ENCODE results near the gene MFRP. TPM values are rescaled to one million over a fixed set of nuclear protein-coding genes. Genes with fewer than 3 reads are reported as not detected.

The MFRP gene
- total RNA-seq, 1 experiment from 2014 or later = not detected

DNA sequence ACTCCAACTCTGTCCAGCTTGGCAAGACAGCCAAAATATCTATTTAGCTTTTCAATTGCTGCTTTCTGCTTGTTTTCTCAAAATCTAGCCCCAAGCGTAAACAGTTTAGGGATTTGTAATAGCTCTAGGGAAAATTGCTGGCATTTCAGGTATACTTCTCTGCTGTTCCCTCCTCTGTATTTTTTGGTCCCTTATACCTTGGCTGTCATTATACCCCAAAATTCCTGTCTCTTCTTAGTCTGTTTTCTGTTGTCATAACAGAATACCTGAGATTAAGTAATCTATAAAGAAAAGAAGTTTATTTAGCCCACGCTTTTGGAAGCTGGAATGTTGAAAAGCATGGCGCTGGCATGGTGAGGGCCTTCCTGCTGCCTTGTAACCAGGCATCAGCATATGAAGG, 53.0 kb downstream of the MFRP start:
- ChIA-PET CTCF (interaction anchor here (0.6 to 1.7 kb wide), 3 partner anchors 31 to 148 kb away, joined by 3 read pairs; no protein-coding TSS in a partner anchor), POLR2A (no interaction called here)
- H3K36me3 Mint-ChIP-seq = peaks cover 48% of the 10 kb centered on the region

DNA sequence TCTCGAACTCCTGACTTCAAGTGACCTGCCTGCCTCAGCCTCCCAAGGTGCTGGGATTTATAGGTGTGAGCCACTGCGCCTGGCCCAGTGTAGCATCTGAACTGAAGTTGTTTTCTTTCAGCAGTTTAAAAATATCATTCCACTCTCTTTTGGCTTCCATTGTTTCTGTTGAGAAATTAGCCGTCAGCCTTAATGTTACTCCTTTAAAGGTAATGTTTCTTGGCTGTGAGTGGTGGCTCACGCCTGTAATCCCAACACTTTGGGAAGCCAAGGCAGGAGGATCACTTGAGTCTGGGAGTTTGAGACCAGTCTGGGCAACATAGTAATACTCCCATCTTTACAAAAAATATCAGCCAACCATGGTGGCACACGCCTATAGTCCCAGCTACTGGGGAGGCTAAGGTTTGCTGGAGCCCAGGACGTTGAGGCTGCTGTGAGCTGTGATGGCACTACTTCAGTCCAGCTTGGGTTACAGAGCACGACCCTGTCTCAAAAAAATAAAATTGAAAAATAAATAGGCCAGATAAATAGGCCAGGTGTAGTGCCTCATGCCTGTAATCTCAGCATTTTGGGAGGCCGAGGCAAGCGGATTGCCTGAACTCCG, 55.5 kb downstream of the MFRP start:
- H3K4me3 Mint-ChIP-seq = no peak overlapping the region
- DNase-seq (ENCODE audit: low spot score) (no peak), ATAC-seq (no peak)
- H3K27me3 Mint-ChIP-seq (ENCODE audit: low read depth) = no peaks in the 10 kb centered on the region
- no peak for TF ChIP-seq ATF3 (CRISPR knock-in tag; conservative IDR thresholded peaks at IDR 0.05)
- TF ChIP-seq ZNF317 (CRISPR knock-in tag; IDR thresholded peaks at IDR 0.05; ENCODE audit: borderline replicate concordance, low read depth) = peak; percentile 99
- peaks cover 5% of the 10 kb centered on the region; the same call in 1 of the 2 replicates for H3K9me3 Mint-ChIP-seq
- H3K4me1 Mint-ChIP-seq = no peaks in the 10 kb centered on the region
- no peak overlapping the region for H3K27ac Mint-ChIP-seq
- POLR2A ChIA-PET = no interaction called here
- peaks cover 51% of the 10 kb centered on the region for H3K36me3 Mint-ChIP-seq
- CTCF ChIA-PET = no interaction called here

More for the DNA sequence above, 53.0 kb downstream of the MFRP start:
- Mint-ChIP-seq H3K27ac (no peak overlapping the region), H3K4me3 (no peak overlapping the region), H3K9me3 (peaks cover 5% of the 10 kb centered on the region; the same call in 1 of the 2 replicates), H3K4me1 (no peaks in the 10 kb centered on the region), H3K27me3 (ENCODE audit: low read depth) (no peaks in the 10 kb centered on the region)
- TF ChIP-seq ZNF416 (CRISPR knock-in tag; IDR thresholded peaks at IDR 0.05) (no peak), ATF2 (CRISPR knock-in tag; IDR thresholded peaks at IDR 0.05; ENCODE audit: borderline replicate concordance, low read depth) (no peak), ATF3 (CRISPR knock-in tag; conservative IDR thresholded peaks at IDR 0.05) (no peak), ATF1 (CRISPR knock-in tag; IDR thresholded peaks at IDR 0.05) (no peak), SP1 (CRISPR knock-in tag; conservative IDR thresholded peaks at IDR 0.05) (no peak), JAZF1 (CRISPR knock-in tag; IDR thresholded peaks at IDR 0.05) (no peak), PREB (CRISPR knock-in tag; IDR thresholded peaks at IDR 0.05; ENCODE audit: borderline replicate concordance) (no peak), OVOL2 (CRISPR knock-in tag; IDR thresholded peaks at IDR 0.05; ENCODE audit: borderline replicate concordance) (no peak), RELA (CRISPR knock-in tag; IDR thresholded peaks at IDR 0.05; ENCODE audit: borderline replicate concordance) (no peak), ESRRA (CRISPR knock-in tag; IDR thresholded peaks at IDR 0.05; ENCODE audit: borderline replicate concordance) (no peak), FOXK1 (CRISPR knock-in tag; IDR thresholded peaks at IDR 0.05) (no peak), SMAD3 (CRISPR knock-in tag; IDR thresholded peaks at IDR 0.05; ENCODE audit: borderline replicate concordance) (no peak), NFATC4 (CRISPR knock-in tag; IDR thresholded peaks at IDR 0.05) (no peak), ZNF263 (CRISPR knock-in tag; IDR thresholded peaks at IDR 0.05; ENCODE audit: low read depth) (no peak), NR1H2 (CRISPR knock-in tag; IDR thresholded peaks at IDR 0.05) (no peak), EMX1 (CRISPR knock-in tag; IDR thresholded peaks at IDR 0.05) (no peak)
- TF ChIP-seq, protein P1, sequence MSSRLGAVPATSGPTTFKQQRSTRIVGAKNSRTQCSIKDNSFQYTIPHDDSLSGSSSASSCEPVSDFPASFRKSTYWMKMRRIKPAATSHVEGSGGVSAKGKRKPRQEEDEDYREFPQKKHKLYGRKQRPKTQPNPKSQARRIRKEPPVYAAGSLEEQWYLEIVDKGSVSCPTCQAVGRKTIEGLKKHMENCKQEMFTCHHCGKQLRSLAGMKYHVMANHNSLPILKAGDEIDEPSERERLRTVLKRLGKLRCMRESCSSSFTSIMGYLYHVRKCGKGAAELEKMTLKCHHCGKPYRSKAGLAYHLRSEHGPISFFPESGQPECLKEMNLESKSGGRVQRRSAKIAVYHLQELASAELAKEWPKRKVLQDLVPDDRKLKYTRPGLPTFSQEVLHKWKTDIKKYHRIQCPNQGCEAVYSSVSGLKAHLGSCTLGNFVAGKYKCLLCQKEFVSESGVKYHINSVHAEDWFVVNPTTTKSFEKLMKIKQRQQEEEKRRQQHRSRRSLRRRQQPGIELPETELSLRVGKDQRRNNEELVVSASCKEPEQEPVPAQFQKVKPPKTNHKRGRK (CRISPR knock-in tag; IDR thresholded peaks at IDR 0.05; ENCODE audit: borderline replicate concordance) = no peak
- TF ChIP-seq, protein P2, sequence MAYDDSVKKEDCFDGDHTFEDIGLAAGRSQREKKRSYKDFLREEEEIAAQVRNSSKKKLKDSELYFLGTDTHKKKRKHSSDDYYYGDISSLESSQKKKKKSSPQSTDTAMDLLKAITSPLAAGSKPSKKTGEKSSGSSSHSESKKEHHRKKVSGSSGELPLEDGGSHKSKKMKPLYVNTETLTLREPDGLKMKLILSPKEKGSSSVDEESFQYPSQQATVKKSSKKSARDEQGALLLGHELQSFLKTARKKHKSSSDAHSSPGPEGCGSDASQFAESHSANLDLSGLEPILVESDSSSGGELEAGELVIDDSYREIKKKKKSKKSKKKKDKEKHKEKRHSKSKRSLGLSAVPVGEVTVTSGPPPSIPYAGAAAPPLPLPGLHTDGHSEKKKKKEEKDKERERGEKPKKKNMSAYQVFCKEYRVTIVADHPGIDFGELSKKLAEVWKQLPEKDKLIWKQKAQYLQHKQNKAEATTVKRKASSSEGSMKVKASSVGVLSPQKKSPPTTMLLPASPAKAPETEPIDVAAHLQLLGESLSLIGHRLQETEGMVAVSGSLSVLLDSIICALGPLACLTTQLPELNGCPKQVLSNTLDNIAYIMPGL (CRISPR knock-in tag; IDR thresholded peaks at IDR 0.05) = no peak
- TF ChIP-seq, protein P3, sequence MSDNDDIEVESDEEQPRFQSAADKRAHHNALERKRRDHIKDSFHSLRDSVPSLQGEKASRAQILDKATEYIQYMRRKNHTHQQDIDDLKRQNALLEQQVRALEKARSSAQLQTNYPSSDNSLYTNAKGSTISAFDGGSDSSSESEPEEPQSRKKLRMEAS (CRISPR knock-in tag; IDR thresholded peaks at IDR 0.05) = no peak
- ATAC-seq = no peak
- no peak for DNase-seq (ENCODE audit: low spot score)
